AG10803 (cell line): Measurements from ENCODE around the gene KCNB1.

Source experiments
- DNase-seq: peaks from one replicate; pipeline ENCODE4 v3.0.0; 2010; ENCODE audit warnings: low read depth
- H3K4me3 ChIP-seq: 2 replicates; pipeline ENCODE4 v1.5.1; 2011; ENCODE audit warnings: mild to moderate bottlenecking, low read length, control low read depth
- CTCF ChIP-seq: conservative IDR thresholded peaks from 2 replicates; pipeline ENCODE4 v1.5.1; 2011; ENCODE audit warnings: mild to moderate bottlenecking, low read length, control low read depth, inconsistent platforms

The KCNB1 gene

GRCh38 chr20:49377326-49377725, 105.1 kb downstream of the KCNB1 start:
- TF ChIP-seq CTCF: no peak
- DNase-seq: no peak
- no peak overlapping the region for H3K4me3 ChIP-seq

GRCh38 chr20:49375170-49375569, 107.3 kb downstream of the KCNB1 start:
- no peak for TF ChIP-seq CTCF
- DNase-seq: no peak
- H3K4me3 ChIP-seq: no peak overlapping the region

DNA sequence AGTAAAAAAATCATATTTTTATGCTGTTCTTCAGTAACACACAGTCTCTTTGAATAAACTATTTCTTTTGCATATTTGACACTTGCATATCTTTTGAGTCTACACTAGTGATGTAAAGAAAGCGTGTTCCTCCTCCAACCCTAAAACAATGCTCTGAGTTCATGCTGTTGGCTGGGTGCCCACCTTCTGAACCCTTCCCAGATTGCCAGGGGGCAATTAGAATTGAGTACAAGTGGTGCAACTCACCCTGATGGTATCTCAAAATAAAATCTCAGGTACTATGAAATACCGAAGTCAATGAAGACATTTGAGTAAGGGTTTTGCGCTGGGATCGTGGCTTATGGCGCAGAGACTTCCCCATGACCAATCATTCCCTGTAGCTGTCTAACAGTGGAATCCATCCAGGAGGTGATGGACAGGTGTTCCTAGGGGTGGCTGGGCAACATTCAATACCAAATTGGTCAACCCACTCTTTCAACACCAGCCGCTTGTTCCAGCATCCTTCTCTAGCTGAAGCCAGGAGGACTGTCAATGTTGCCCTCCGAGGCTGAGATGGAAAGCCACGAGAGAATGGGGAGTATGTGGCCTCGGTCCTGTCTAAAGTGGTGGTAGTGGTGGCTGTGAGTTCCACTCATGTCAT, 110.3 kb downstream of the KCNB1 start:
- no peak for TF ChIP-seq CTCF
- no peak overlapping the region for H3K4me3 ChIP-seq
- no peak for DNase-seq

GRCh38 chr20:49368596-49368995, 113.9 kb downstream of the KCNB1 start:
- no peak for TF ChIP-seq CTCF
- no peak overlapping the region for H3K4me3 ChIP-seq
- no peak for DNase-seq

DNA sequence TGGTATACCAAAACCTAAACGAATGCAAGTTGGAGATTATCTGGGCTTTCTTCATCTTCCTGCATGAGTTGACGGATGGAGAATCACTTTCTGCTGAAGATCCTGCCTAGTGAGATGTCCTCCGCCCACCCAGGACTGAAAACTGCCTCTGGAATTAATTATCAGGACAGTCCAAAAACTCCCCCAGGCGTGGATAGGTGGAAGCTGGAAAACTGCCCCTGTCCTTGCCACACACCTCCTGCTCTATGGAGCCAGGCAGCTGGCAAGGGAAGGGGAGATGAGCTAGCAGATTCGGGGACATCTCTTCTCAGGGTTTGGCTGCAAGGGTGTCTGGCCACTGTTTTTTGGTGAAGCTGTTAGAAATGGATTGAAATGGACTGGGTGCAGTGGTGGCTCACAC, 115.4 kb downstream of the KCNB1 start:
- no peak for TF ChIP-seq CTCF
- no peak overlapping the region for H3K4me3 ChIP-seq
- DNase-seq: no peak

- no peak for TF ChIP-seq CTCF
- DNase-seq: no peak
- H3K4me3 ChIP-seq: no peak overlapping the region
Observed at GRCh38 chr20:49366687-49367086, 115.8 kb downstream of the KCNB1 start.

DNA sequence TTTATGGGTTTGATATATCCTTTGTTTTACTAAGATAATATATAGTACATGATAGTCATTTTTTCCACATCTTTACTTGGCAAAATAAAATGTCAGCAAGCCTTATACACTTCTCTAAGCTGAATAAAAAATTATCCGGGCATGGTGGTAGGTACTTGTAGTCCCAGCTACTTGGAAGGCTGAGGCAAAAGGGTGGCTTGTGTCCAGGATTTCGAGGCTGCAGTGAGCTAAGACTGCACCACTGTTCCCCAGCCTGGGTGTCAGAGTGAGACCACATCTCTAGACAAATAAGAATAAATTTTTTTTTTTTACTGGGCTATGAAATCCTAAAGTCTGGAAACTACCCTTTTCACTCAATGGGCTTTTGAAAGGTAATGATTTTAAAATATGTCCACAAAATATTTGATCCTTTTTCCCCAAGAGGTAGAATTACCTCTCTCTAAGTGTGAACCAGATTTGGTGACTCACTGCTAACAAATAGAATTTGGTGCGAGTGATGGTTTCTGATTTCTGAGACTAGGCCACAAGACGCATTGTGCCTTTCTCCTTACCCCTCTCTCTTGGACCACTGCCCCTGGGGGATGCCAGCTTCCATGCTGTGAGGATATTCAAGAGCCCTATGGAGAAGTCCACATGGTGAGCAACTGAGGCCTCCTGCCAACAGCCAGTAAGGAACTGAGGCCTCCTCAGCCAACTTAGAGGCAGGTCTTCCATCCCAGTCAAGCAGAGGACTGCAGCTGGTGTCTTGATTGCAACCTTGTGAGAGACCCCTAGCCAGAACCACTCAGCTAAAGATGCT, 120.4 kb downstream of the KCNB1 start:
- TF ChIP-seq CTCF: no peak
- DNase-seq: no peak
- H3K4me3 ChIP-seq: no peak overlapping the region
